Suprapubic skin (tissue), 4 donors: Measurements from ENCODE around the gene BFSP1. TPM values are rescaled to one million over a fixed set of nuclear protein-coding genes. Genes with fewer than 3 reads are reported as not detected.
A peak's percentile ranks its signal among the peaks of the same experiment; 100 is the strongest.

Experiments
- DNase-seq, 2 donors: peaks; one replicate each; pipeline ENCODE4 v3.0.0-alpha.2; 2019; ENCODE audit warnings: low spot score in 2 of 2
- H3K27ac ChIP-seq: fragments of 200-600 bp; sonication (generic); one replicate; pipeline ENCODE4 v1.5.1; 2019
- H3K27me3 ChIP-seq: fragments of 200-600 bp; sonication (generic); one replicate; pipeline ENCODE4 v1.5.1; 2019
- H3K36me3 ChIP-seq: fragments of 200-600 bp; sonication (generic); one replicate; pipeline ENCODE4 v1.5.1; 2019
- H3K4me1 ChIP-seq: fragments of 200-600 bp; sonication (generic); one replicate; pipeline ENCODE4 v1.5.1; 2019
- H3K4me3 ChIP-seq: fragments of 200-600 bp; sonication (generic); one replicate; pipeline ENCODE4 v1.5.1; 2019; ENCODE audit warnings: mild to moderate bottlenecking
- H3K9me3 ChIP-seq: fragments of 200-600 bp; sonication (generic); one replicate; pipeline ENCODE4 v1.5.1; 2019
- EP300 ChIP-seq: sonication (generic); formaldehyde crosslinking; IDR thresholded peaks from one replicate; pipeline ENCODE4 v1.6.1; 2017; ENCODE audit warnings: antibody characterized with exemption
- POLR2A ChIP-seq, 2 donors: fragments of 450-650 bp; IDR thresholded peaks; one replicate each; pipeline ENCODE4 v1.6.1; 2017; ENCODE audit warnings: antibody characterized with exemption in 2 of 2, mild to moderate bottlenecking in 2 of 2, moderate library complexity in 2 of 2
- POLR2AphosphoS5 ChIP-seq, 3 donors: sonication (generic); formaldehyde crosslinking; IDR thresholded peaks; one replicate each; pipeline ENCODE4 v1.6.1; 2017; ENCODE audit warnings: antibody characterized with exemption in 3 of 3
- WGBS: methylation state at CpG from one replicate; pipeline ENCODE4 v1.1.5; 2018; 5-methylcytosine and 5-hydroxymethylcytosine counted together
- total RNA-seq, 4 donors: library from RNA; depleted of rRNA; stranded (reverse); fragments of >200 nt; gene quantifications; one replicate each; pipeline ENCODE4 v1.1.0, GENCODE V29; 2016
- TF ChIP-seq, protein P1 (sequence below), 2 donors: fragments of 200-600 bp in 1 of 2; fragments of 450-650 bp in 1 of 2; sonication (generic) in 1 of 2; IDR thresholded peaks; one replicate each; pipeline ENCODE4 v1.5.1; 2016 to 2019; ENCODE audit warnings: antibody characterized with exemption in 2 of 2, mild to moderate bottlenecking in 1 of 2, moderate library complexity in 1 of 2

Gene BFSP1
- total RNA-seq, 4 donors from 2014 or later = 0.85 to 1.7 (median 1.4) TPM

DNA sequence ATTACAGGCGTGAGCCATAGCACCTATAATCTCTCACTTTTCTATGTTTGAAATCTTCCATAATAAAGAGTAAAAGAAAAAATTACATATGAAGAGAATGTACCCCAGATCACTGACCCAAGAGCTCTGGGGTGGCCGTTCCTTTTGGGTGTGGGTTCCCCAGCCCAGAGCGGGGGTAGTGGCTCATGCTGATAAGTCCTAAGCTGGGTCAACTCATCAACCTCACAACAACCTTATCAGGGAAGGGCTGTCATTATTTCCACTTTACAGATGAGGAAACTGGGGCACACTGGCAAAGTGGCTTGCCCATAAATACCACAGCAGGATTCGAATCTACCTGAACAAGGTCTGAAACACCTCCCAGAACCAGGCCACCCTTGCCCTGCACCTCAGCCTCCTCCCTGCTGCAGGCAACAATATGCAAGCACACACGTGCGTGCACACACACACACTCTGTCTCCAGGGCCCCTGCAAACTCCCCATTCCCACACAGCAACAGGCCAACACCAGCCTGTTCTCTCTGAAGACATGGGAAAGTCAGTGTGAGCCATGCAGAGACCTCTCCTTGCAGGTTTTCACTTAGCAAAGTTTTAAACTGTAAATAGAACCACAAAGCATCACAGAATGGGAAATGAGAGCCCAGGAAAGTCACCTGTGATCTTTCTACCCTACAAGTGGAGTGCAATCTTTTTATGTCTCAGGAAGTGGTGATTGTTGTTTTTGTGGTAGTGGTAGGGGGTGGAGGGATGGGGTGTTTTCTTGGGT is 27.7 kb downstream of the BFSP1 start:
- Histone ChIP-seq H3K36me3 (no peaks in the 10 kb centered on the region), H3K27me3 (no peaks in the 10 kb centered on the region), H3K4me3 (no peak overlapping the region), H3K9me3 (no peaks in the 10 kb centered on the region), H3K4me1 (peaks cover 17% of the 10 kb centered on the region), H3K27ac (no peak overlapping the region)
- TF ChIP-seq, protein P1, sequence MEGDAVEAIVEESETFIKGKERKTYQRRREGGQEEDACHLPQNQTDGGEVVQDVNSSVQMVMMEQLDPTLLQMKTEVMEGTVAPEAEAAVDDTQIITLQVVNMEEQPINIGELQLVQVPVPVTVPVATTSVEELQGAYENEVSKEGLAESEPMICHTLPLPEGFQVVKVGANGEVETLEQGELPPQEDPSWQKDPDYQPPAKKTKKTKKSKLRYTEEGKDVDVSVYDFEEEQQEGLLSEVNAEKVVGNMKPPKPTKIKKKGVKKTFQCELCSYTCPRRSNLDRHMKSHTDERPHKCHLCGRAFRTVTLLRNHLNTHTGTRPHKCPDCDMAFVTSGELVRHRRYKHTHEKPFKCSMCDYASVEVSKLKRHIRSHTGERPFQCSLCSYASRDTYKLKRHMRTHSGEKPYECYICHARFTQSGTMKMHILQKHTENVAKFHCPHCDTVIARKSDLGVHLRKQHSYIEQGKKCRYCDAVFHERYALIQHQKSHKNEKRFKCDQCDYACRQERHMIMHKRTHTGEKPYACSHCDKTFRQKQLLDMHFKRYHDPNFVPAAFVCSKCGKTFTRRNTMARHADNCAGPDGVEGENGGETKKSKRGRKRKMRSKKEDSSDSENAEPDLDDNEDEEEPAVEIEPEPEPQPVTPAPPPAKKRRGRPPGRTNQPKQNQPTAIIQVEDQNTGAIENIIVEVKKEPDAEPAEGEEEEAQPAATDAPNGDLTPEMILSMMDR (IDR thresholded peaks at IDR 0.05) = no peak
- no peak for TF ChIP-seq POLR2AphosphoS5 (IDR thresholded peaks at IDR 0.05)
- TF ChIP-seq POLR2A (IDR thresholded peaks at IDR 0.05) = no peak
- no peak for TF ChIP-seq EP300
- 76% methylated on average over 6 of the region's 6 CpGs for WGBS
- DNase-seq = no peak

DNA sequence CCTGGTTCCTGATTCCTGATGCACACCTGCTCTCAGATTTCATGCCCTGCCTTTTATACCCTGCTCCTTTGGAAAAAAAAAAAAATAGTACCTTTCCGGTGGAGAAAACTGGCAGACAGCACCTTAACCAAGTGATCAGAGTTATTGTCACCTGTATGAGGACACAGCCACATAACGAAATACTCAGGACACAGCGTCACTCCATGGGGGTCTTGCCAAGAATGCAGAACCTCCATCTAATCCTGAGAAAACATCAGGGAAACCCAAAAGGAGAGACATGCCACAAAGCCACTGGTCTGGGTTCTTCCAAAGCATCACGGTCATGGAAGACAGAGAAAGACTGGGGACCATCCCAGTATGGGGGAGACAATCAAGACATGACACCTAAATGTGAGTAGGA is 29.1 kb downstream of the BFSP1 start:
- DNase-seq = peak in 1 of 2 donors; percentile 29
- 89% methylated on average over 4 of the region's 4 CpGs for WGBS

DNA sequence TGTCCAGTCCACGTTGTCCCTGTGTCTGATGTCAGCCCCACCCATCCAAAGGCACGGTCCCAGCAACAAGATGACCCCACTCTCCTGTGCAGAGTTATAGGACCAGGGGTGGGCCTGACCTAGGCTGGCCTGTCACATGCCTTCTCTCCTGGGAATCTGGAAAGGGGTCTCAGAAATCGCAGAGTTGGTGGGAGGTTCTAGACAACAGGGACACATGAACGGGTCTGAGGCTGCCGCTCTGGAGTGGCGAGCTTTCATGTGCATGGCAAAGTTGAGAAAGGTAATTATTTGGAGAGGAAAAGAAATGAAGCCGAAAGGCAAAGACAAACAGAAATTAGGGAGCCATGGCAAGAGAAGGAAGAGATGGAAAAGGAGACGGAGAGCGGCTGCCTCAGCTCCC is 29.5 kb downstream of the BFSP1 start:
- 84% methylated on average over 9 of the region's 9 CpGs for WGBS
- H3K36me3 ChIP-seq = no peaks in the 10 kb centered on the region
- no peak for TF ChIP-seq POLR2A (IDR thresholded peaks at IDR 0.05)
- no peak for TF ChIP-seq POLR2AphosphoS5 (IDR thresholded peaks at IDR 0.05)
- TF ChIP-seq, protein P1 (IDR thresholded peaks at IDR 0.05) = no peak
- no peaks in the 10 kb centered on the region for H3K9me3 ChIP-seq
- no peak overlapping the region for H3K27ac ChIP-seq
- H3K4me1 ChIP-seq = peaks cover 17% of the 10 kb centered on the region
- peak in 1 of 2 donors; percentile 69 for DNase-seq
- H3K27me3 ChIP-seq = no peaks in the 10 kb centered on the region
- no peak overlapping the region for H3K4me3 ChIP-seq

More for the DNA sequence above, 29.1 kb downstream of the BFSP1 start:
- Histone ChIP-seq H3K4me3 (no peak overlapping the region), H3K27me3 (no peaks in the 10 kb centered on the region), H3K36me3 (no peaks in the 10 kb centered on the region), H3K4me1 (peaks cover 17% of the 10 kb centered on the region), H3K27ac (no peak overlapping the region), H3K9me3 (no peaks in the 10 kb centered on the region)
- no peak for TF ChIP-seq POLR2AphosphoS5 (IDR thresholded peaks at IDR 0.05)
- TF ChIP-seq, protein P1 (IDR thresholded peaks at IDR 0.05) = no peak
- no peak for TF ChIP-seq EP300
- no peak for TF ChIP-seq POLR2A (IDR thresholded peaks at IDR 0.05)

DNA sequence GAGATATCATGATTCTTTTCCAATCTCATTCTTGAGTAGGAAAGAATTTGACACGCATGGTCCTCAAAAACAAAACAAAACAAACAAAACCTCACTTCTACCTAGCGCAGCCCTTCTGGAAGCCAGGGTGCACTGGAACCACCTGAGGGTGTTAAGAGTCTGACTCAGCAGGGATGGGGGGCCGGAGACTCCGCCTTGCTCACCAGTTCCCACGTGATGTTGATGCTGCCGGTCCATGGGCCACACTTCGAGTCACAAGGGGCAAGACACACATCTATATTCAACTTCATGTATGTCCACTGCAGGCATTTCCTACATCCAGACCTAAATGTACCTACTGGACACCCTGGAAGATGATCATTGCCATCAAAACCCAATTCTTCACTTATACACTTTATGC is 30.4 kb downstream of the BFSP1 start:
- WGBS = 88% methylated on average over 7 of the region's 7 CpGs
- Histone ChIP-seq H3K27me3 (no peaks in the 10 kb centered on the region), H3K4me3 (no peak overlapping the region), H3K36me3 (no peaks in the 10 kb centered on the region), H3K9me3 (no peaks in the 10 kb centered on the region), H3K27ac (no peak overlapping the region), H3K4me1 (peaks cover 9% of the 10 kb centered on the region)
- DNase-seq = peak in 1 of 2 donors; percentile 75
- TF ChIP-seq, protein P1 (IDR thresholded peaks at IDR 0.05) = no peak
- no peak for TF ChIP-seq POLR2AphosphoS5 (IDR thresholded peaks at IDR 0.05)
- no peak for TF ChIP-seq POLR2A (IDR thresholded peaks at IDR 0.05)
- TF ChIP-seq EP300 = no peak

DNA sequence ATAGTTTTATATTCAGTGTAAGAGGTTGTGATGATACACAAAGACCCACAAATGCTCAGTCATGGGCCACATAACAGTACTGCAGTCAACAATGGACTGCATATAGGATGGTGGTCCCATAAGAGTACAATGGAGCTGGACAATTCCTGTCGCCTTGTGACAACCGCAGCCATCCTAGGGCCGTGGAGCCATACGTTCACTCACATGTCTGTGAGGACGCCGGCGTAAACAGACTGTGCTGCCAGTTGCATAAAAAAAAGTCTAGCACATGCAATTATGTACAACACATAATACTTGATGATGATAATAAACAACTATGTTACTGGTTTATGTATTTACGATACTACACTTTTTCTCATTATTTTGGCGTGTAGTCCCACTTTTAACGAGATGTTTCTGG is 30.9 kb downstream of the BFSP1 start:
- H3K9me3 ChIP-seq = no peaks in the 10 kb centered on the region
- no peaks in the 10 kb centered on the region for H3K36me3 ChIP-seq
- 90% methylated on average over 10 of the region's 10 CpGs for WGBS
- H3K4me1 ChIP-seq = peaks cover 3% of the 10 kb centered on the region
- peak in 1 of 2 donors; percentile 44 for DNase-seq
- no peak overlapping the region for H3K27ac ChIP-seq
- H3K27me3 ChIP-seq = no peaks in the 10 kb centered on the region
- no peak overlapping the region for H3K4me3 ChIP-seq
- TF ChIP-seq, protein P1 (IDR thresholded peaks at IDR 0.05) = no peak
- no peak for TF ChIP-seq POLR2AphosphoS5 (IDR thresholded peaks at IDR 0.05)
- no peak for TF ChIP-seq EP300
- TF ChIP-seq POLR2A (IDR thresholded peaks at IDR 0.05) = no peak
